Neural cell (in vitro differentiated cells): ENCODE data around the gene PTBP2.

ENCODE experiments used
- CTCF ChIP-seq: fragments of 450-650 bp; IDR thresholded peaks from 2 replicates; pipeline ENCODE4 v1.5.1; 2014; ENCODE audit warnings: antibody characterized with exemption, mild to moderate bottlenecking, moderate library complexity; ENCODE audit not compliant: poor library complexity, severe bottlenecking
- EZH2 ChIP-seq: fragments of 200-600, 300-800 bp; shearing (Covaris generic), sonication (generic); IDR thresholded peaks from 2 replicates; pipeline ENCODE4 v1.6.1; 2014; ENCODE audit warnings: antibody characterized with exemption, low read length, borderline replicate concordance, mild to moderate bottlenecking; ENCODE audit not compliant: insufficient read depth, poor library complexity, severe bottlenecking

GRCh38 chr1:96772972-96773371, 51.4 kb downstream of the PTBP2 start:
- TF ChIP-seq CTCF: no peak
- no peak for TF ChIP-seq EZH2
